Measurements from ENCODE around the gene SHBG. TPM values are rescaled to one million over a fixed set of nuclear protein-coding genes. Genes with fewer than 3 reads are reported as not detected.

Gene SHBG
- total and polyA plus RNA-seq, 2 of the 4 experiments (the other 2 are of a cell fraction) = 0.36 to 0.38 TPM

DNA sequence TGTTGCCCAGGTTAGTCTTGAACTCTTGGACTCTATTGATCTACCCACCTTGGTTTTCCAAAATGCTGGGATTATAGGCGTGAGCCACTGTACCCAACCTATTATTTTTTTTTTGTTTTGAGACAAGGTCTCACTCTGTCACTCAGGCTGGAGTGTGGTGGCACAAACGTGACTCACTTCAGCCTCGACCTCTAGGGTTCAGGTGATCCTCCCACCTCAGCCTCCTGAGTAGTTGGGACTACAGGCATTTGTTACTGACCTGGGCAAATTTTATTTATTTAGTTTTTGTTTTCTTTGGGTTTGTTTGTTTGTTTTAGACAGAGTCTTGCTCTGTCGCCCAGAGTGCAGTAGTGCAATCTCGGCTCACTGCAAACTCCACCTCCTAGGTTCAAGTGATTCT lies 6.3 kb upstream of the SHBG start:
- no CpG with 5 or more reads among the region's 5 CpGs for WGBS, 2 experiments (ENCODE audit: extremely low coverage in 2 of 2, insufficient read length in 1 of 2)
- Histone ChIP-seq H3K4ac (ENCODE audit: low read depth, low read length) (no peak overlapping the region), H2BK5ac (ENCODE audit: low read depth, low read length, poor library complexity, severe bottlenecking) (no peak overlapping the region), H2BK120ac (ENCODE audit: low read depth, low read length) (no peak overlapping the region), H4K20me1 (ENCODE audit: insufficient read depth, low read length) (no peaks in the 10 kb centered on the region), H3K18ac (ENCODE audit: low read depth, low read length) (no peak overlapping the region), H2AK9ac (replicated peaks; ENCODE audit: low read depth, low read length, poor library complexity) (no peak overlapping the region), H3K79me1 (ENCODE audit: low read depth in 1 of 2, low read length in 2 of 2) (peaks cover 6 to 12% of the 10 kb centered on the region in 2 experiments), H2AK5ac (ENCODE audit: low read depth, low read length) (no peak overlapping the region), H3K14ac (replicated peaks; ENCODE audit: low read depth, low read length) (no peak overlapping the region), H3K36me3 (ENCODE audit: control insufficient read depth, insufficient read depth, low read length) (peaks cover 4% of the 10 kb centered on the region), H3K4me1 (ENCODE audit: control insufficient read depth, insufficient read depth, low read length) (peaks cover 4% of the 10 kb centered on the region; the same call in 1 of the 2 replicates), H2BK15ac (ENCODE audit: low read depth, low read length) (no peak overlapping the region), H3K56ac (ENCODE audit: extremely low read depth, insufficient read depth, low read length) (no peak overlapping the region), H3K27ac (ENCODE audit: insufficient read depth, low read length) (no peak overlapping the region), H3K9me3 (ENCODE audit: control insufficient read depth, insufficient read depth, low read length) (no peaks in the 10 kb centered on the region), H3K9ac (ENCODE audit: low read depth, low read length) (no peak overlapping the region), H4K91ac (ENCODE audit: insufficient read depth, low read depth, low read length) (no peak overlapping the region), H2BK20ac (ENCODE audit: low read depth, low read length) (no peak overlapping the region), H3K23ac (ENCODE audit: low read depth, low read length) (no peak overlapping the region), H3K4me3 (ENCODE audit: insufficient read depth, low read depth, low read length) (no peak overlapping the region), H3K9me1 (ENCODE audit: insufficient read depth, low read length) (no peaks in the 10 kb centered on the region), H4K8ac (ENCODE audit: low read depth in 2 of 2, low read length in 2 of 2) (no peak overlapping the region), H2AFZ (replicated peaks; ENCODE audit: low read length, poor library complexity) (no peak overlapping the region), H3K4me2 (ENCODE audit: low read depth, low read length) (no peak overlapping the region), H4K5ac (ENCODE audit: low read depth, low read length) (no peak overlapping the region), H3K27me3 (ENCODE audit: control insufficient read depth, insufficient read depth, low read length) (no peaks in the 10 kb centered on the region; the same call in 1 of the 2 replicates)
- intact Hi-C loops (cut with micrococcal nuclease) (no loop called here), dilution Hi-C loops (cut with HindIII; ENCODE audit: low sequenced_read_pairs, unreplicated experiment) (no loop called here), in situ Hi-C loops (cut with MboI; ENCODE audit: low sequenced_read_pairs) (no loop called here)
- ChIA-PET CTCF (interaction anchor here (0.6 kb wide), 1 partner anchor 153 kb away, joined by 3 read pairs; no protein-coding TSS in a partner anchor), POLR2A (ENCODE audit: unreplicated experiment) (no interaction called here)
- no peak for ATAC-seq (ENCODE audit: low read depth)
- no peak for DNase-seq
- BruUV-seq (replicated peaks) = no TSS peak
- no peak for TF ChIP-seq MAFK (IDR thresholded peaks at IDR 0.05; ENCODE audit: low read depth, low read length)
- no peak for TF ChIP-seq RFX5 (IDR thresholded peaks at IDR 0.05; ENCODE audit: low read depth, low read length)
- TF ChIP-seq, protein P1, sequence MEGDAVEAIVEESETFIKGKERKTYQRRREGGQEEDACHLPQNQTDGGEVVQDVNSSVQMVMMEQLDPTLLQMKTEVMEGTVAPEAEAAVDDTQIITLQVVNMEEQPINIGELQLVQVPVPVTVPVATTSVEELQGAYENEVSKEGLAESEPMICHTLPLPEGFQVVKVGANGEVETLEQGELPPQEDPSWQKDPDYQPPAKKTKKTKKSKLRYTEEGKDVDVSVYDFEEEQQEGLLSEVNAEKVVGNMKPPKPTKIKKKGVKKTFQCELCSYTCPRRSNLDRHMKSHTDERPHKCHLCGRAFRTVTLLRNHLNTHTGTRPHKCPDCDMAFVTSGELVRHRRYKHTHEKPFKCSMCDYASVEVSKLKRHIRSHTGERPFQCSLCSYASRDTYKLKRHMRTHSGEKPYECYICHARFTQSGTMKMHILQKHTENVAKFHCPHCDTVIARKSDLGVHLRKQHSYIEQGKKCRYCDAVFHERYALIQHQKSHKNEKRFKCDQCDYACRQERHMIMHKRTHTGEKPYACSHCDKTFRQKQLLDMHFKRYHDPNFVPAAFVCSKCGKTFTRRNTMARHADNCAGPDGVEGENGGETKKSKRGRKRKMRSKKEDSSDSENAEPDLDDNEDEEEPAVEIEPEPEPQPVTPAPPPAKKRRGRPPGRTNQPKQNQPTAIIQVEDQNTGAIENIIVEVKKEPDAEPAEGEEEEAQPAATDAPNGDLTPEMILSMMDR (conservative IDR thresholded peaks at IDR 0.05; ENCODE audit: low read depth, low read length) = no peak
- TF ChIP-seq CHD1 (IDR thresholded peaks at IDR 0.05; ENCODE audit: low read depth, low read length) = no peak
- no peak for TF ChIP-seq SMC3 (IDR thresholded peaks at IDR 0.05; ENCODE audit: low read depth, low read length)
- TF ChIP-seq MAZ (IDR thresholded peaks at IDR 0.05; ENCODE audit: borderline replicate concordance, low read depth, low read length) = no peak
- no peak for TF ChIP-seq NFE2L2 (IDR thresholded peaks at IDR 0.05; ENCODE audit: low read depth, low read length)
- no peak for TF ChIP-seq CEBPB (IDR thresholded peaks at IDR 0.05; ENCODE audit: low read depth, low read length)
- TF ChIP-seq RAD21 (IDR thresholded peaks at IDR 0.05; ENCODE audit: low read length) = no peak
- no peak for TF ChIP-seq POLR2A (IDR thresholded peaks at IDR 0.05; ENCODE audit: low read depth, low read length)
- TF ChIP-seq MXI1 (IDR thresholded peaks at IDR 0.05; ENCODE audit: borderline replicate concordance, low read depth, low read length) = no peak
- TF ChIP-seq RCOR1 (IDR thresholded peaks at IDR 0.05; ENCODE audit: insufficient replicate concordance, low read length) = no peak
- TF ChIP-seq, protein P2, sequence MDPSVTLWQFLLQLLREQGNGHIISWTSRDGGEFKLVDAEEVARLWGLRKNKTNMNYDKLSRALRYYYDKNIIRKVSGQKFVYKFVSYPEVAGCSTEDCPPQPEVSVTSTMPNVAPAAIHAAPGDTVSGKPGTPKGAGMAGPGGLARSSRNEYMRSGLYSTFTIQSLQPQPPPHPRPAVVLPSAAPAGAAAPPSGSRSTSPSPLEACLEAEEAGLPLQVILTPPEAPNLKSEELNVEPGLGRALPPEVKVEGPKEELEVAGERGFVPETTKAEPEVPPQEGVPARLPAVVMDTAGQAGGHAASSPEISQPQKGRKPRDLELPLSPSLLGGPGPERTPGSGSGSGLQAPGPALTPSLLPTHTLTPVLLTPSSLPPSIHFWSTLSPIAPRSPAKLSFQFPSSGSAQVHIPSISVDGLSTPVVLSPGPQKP (IDR thresholded peaks at IDR 0.05; ENCODE audit: borderline replicate concordance, low read depth, low read length) = no peak
- no peak for TF ChIP-seq BHLHE40 (IDR thresholded peaks at IDR 0.05; ENCODE audit: low read depth, low read length)
- no peak for TF ChIP-seq FOS (IDR thresholded peaks at IDR 0.05; ENCODE audit: low read depth, low read length)
- TF ChIP-seq, protein P3, sequence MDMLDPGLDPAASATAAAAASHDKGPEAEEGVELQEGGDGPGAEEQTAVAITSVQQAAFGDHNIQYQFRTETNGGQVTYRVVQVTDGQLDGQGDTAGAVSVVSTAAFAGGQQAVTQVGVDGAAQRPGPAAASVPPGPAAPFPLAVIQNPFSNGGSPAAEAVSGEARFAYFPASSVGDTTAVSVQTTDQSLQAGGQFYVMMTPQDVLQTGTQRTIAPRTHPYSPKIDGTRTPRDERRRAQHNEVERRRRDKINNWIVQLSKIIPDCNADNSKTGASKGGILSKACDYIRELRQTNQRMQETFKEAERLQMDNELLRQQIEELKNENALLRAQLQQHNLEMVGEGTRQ (IDR thresholded peaks at IDR 0.05; ENCODE audit: low read depth, low read length) = no peak
